Neutrophil (primary cell): Measurements from ENCODE around the gene TRIM17.

Source experiments
- H3K27ac ChIP-seq: fragments of 200-600 bp; sonication (generic); 2 replicates; pipeline ENCODE4 v1.5.1; 2016; ENCODE audit warnings: mild to moderate bottlenecking, moderate library complexity
- H3K27me3 ChIP-seq: fragments of 200-600 bp; sonication (generic); 2 replicates; pipeline ENCODE4 v1.6.0; 2016; ENCODE audit warnings: mild to moderate bottlenecking
- H3K36me3 ChIP-seq: fragments of 200-600 bp; sonication (generic); 2 replicates; pipeline ENCODE4 v1.5.1; 2017
- H3K4me1 ChIP-seq, 2 experiments: fragments of 200-600 bp in 1 of 2; sonication (generic) in 1 of 2; 1 replicate in 1 of 2; 2 replicates in 1 of 2; pipeline versions ENCODE4 v1.5.1 to v1.6.1; 2013 to 2016; ENCODE audit warnings: low read depth in 1 of 2, low read length in 1 of 2, mild to moderate bottlenecking in 1 of 2, moderate library complexity in 1 of 2; ENCODE audit not compliant: control insufficient read depth in 1 of 2, insufficient read depth in 1 of 2
- H3K4me3 ChIP-seq, 2 experiments: fragments of 200-600 bp in 1 of 2; sonication (generic) in 1 of 2; 1 replicate in 1 of 2; 2 replicates in 1 of 2; pipeline ENCODE4 v1.5.1; 2013 to 2016; ENCODE audit warnings: low read depth in 1 of 2, low read length in 1 of 2, mild to moderate bottlenecking in 1 of 2, moderate library complexity in 1 of 2
- H3K9me3 ChIP-seq: fragments of 200-600 bp; sonication (generic); 2 replicates; pipeline ENCODE4 v1.5.1; 2016
- CTCF ChIP-seq: fragments of 200-600 bp; sonication (generic); IDR thresholded peaks from 2 replicates; pipeline ENCODE4 v1.5.1; 2016; ENCODE audit warnings: antibody characterized with exemption

TRIM17 gene

GRCh38 chr1:228428412-228428811, 11.8 kb upstream of the TRIM17 start:
- H3K9me3 ChIP-seq: no peaks in the 10 kb centered on the region
- H3K27me3 ChIP-seq: peaks cover 54% of the 10 kb centered on the region
- H3K27ac ChIP-seq: no peak overlapping the region
- TF ChIP-seq CTCF: no peak
- no peak overlapping the region for H3K4me3 ChIP-seq
- H3K36me3 ChIP-seq: no peaks in the 10 kb centered on the region
- H3K4me1 ChIP-seq: no peaks in the 10 kb centered on the region

GRCh38 chr1:228426518-228427175, 10.0 kb upstream of the TRIM17 start:
- no peaks in the 10 kb centered on the region for H3K4me1 ChIP-seq
- H3K27ac ChIP-seq: no peak overlapping the region
- TF ChIP-seq CTCF: no peak
- no peak overlapping the region for H3K4me3 ChIP-seq
- H3K9me3 ChIP-seq: no peaks in the 10 kb centered on the region
- no peaks in the 10 kb centered on the region for H3K36me3 ChIP-seq
- peaks cover 58% of the 10 kb centered on the region for H3K27me3 ChIP-seq

GRCh38 chr1:228424685-228425660, 8.3 kb upstream of the TRIM17 start:
- H3K36me3 ChIP-seq: no peaks in the 10 kb centered on the region
- no peak overlapping the region for H3K27ac ChIP-seq
- H3K27me3 ChIP-seq: peaks cover 60% of the 10 kb centered on the region

GRCh38 chr1:228423404-228424053, 6.9 kb upstream of the TRIM17 start:
- no peak overlapping the region for H3K4me3 ChIP-seq
- H3K4me1 ChIP-seq: no peaks in the 10 kb centered on the region
- H3K36me3 ChIP-seq: no peaks in the 10 kb centered on the region
- H3K27ac ChIP-seq: no peak overlapping the region
- H3K27me3 ChIP-seq: peaks cover 60% of the 10 kb centered on the region
- TF ChIP-seq CTCF: no peak
- H3K9me3 ChIP-seq: no peaks in the 10 kb centered on the region

More at GRCh38 chr1:228424685-228425660, 8.3 kb upstream of the TRIM17 start:
- Histone ChIP-seq H3K4me1 (no peaks in the 10 kb centered on the region), H3K4me3 (no peak overlapping the region), H3K9me3 (no peaks in the 10 kb centered on the region)
- no peak for TF ChIP-seq CTCF

- Histone ChIP-seq H3K27me3 (peaks cover 75% of the 10 kb centered on the region), H3K4me3 (no peak overlapping the region), H3K9me3 (no peaks in the 10 kb centered on the region), H3K36me3 (no peaks in the 10 kb centered on the region), H3K4me1 (peaks cover 0 to 3% of the 10 kb centered on the region in 2 experiments), H3K27ac (no peak overlapping the region)
- no peak for TF ChIP-seq CTCF
Measured at GRCh38 chr1:228420968-228421826, 4.5 kb upstream of the TRIM17 start.
